ENCODE results near the gene XCR1.
"Not testable (repeated sequence)": the region's sequence is repeated elsewhere in the genome, so short reads cannot be mapped to it uniquely, and the experiment has no call there.

The XCR1 gene

GRCh38 chr3:46003706-46004105 lies 23.6 kb downstream of the XCR1 start:
- DNase-seq = not testable (repeated sequence)

- no peak for DNase-seq
Observed at GRCh38 chr3:46001178-46001577, 26.1 kb downstream of the XCR1 start.

DNA sequence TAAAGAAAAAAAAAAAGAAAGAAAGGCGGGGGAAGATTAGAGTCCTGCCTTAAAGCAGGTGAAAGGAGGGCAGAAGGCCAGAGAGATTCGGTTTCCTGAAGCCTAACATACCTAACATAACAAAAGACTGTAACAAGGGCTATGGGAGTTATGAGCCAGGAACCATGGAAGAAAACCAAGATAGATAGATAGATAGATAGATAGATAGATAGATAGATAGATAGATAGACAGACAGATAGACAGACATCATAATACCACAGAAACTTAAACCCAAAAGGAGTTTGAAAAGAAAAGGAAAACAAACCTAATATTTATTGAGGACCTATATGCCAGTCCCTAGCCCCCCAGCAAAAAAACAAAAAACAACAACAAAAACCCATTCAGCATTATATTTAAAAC lies 29.3 kb downstream of the XCR1 start:
- DNase-seq = no peak

DNA sequence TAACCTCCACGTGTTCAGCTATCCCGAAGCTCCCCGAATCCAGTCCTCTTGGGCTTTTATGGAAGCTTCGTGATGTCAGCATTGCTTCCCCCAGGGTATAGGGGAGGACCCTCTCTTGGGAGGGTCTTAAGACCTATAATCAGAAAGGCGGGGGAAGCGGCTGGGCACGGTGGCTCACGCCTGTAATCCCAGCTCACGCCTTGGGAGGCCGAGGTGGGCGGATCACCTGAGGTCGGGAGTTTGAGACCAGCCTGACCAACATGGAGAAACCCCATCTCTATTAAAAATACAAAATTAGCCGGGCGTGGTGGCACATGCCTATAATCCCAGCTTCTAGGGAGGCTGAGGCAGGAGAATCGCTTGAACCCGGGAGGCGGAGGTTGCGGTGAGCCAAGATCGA lies 29.8 kb downstream of the XCR1 start:
- not testable (repeated sequence) for DNase-seq

DNA sequence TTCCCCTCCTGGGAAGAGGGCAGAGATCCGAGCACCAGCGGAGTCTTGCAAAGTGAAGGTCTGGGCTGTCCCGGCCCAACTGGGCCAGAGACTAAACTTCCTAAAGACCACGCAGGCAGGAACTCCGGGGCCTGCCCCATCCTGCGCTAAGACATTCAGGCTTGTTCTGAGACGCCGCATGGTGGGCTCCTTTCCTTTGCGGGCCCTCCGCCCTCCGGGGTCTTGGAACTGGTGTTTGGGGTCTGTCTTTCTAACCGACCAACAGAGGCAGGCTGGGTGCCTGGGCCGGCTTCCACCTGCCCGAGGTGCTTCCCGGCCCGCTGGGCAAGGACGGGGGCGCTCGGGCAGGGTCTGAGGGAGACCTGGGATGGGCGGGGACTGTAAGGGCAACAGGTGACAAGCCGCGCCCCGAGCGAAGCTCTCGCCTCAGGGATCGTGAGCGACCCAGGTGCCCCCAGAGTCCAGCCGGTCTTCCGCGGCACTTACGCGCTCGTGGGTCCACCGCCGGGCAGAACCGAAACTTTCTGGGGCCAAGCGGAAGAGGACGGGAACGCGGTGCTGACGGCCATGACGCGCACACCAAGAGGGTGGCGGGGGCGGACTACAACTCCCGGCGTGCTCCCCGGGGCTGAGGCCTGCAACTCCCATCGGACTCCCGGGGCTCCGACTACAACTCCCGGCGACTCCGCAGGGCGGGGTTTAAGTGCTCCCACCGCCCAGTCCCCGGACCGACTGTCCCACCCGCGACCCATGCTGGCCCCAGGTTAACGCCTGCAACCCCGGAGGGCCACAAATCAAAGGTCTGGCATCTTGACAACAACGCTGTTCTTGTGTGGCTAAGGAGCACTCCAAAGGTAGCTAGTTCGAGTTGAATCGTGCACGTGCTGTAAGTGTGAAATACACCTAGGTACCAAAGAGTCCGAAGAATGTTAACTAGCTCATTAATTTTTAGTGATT lies 31.8 kb downstream of the XCR1 start, which contains the start of gene FYCO1:
Gene FYCO1 (minus strand): TSS at position 589 of the 957 bp plus-strand sequence. CDS start 10,914 bp downstream, outside the sequence.
- DNase-seq = peak; percentile 73

GRCh38 chr3:45994419-45995235 lies 32.7 kb downstream of the XCR1 start:
- DNase-seq = peak; percentile 18

- no peak for DNase-seq
Observed at GRCh38 chr3:45993421-45994027, 33.8 kb downstream of the XCR1 start.

DNA sequence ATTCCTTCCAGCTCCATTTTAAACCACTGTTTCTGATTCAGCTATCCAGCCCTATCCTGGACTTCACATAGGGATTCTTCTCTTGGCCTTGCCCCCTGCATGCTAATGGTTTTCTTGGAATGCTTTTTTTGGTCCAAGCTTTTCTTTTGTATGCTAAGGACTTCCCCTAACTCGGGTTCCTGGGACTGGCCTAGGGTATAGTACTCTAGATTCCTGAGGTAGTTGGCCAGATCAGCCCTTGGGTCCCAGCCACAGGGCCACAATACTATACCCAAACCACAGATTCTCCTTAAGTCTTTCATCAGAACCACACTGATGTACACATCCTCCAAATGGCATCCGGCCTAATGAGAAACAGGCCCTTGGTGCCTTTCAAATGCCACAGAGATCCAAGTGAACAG lies 34.5 kb downstream of the XCR1 start:
- DNase-seq = no peak

DNA sequence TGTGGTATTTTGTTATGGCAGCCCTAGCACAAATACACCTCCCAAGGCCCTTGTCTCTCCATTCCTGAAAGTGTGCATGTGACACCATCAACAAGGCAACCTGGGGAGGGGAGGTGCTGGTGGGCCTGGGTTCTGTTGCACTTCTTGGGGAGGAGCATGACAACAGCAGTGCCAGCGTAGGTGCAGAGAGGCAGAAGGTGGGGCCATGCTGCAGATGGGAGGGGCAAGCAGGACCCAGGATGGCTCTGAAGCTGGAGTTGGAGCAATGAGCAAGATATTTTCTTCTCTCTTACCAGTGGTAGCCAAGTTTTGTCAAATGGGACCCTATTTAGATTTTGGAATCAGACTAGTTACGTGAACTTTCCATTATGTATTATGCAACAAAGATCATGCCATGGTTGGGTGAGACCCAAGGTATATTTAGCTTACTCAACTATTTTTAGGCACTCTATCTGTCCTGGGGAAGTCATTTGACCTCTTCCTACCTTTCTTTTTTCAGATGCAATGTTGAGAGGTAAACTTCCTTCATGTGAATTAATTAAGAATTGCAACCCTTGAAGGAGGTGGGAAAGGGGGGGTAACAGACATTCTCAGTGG lies 35.1 kb downstream of the XCR1 start:
- DNase-seq = no peak

DNA sequence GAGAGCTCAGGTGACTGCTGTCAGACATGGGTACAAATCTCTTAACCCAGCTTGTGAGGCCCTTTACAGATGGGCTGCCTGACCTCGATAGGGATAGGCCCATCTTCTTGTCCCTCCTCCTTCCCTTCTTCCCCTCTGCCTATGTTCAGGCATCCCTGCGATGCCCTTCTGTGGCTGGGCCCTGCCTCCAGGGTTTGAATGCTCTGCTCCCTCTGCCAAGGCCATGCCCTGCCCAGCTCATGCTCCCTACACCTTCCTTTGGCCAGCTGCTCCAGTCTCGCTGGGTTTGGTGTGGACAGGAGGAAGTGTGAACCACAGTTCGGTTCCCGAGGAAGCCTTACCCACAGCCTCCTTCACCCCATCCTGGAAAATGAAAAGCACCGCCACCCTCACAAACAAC lies 35.9 kb downstream of the XCR1 start:
- DNase-seq = no peak

DNA sequence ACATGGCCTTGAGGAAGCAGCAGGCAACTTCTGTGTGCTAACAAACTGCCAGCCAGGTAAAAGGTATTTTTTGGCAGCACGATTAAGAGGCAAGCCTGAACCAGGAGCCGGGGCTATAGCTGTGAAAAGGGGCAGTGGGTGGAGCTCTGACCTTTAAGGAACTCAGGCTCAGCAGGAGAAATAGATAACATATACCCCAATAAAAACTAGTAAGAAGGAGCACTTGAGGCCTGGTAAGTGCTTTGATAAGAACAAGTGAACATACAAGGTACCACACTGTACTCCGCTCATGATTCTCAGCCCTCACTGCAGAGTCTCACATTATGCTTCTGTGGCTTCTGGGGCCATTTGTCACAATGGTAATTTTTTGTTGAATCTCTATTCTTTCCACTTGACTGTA lies 37.1 kb downstream of the XCR1 start:
- no peak for DNase-seq

DNA sequence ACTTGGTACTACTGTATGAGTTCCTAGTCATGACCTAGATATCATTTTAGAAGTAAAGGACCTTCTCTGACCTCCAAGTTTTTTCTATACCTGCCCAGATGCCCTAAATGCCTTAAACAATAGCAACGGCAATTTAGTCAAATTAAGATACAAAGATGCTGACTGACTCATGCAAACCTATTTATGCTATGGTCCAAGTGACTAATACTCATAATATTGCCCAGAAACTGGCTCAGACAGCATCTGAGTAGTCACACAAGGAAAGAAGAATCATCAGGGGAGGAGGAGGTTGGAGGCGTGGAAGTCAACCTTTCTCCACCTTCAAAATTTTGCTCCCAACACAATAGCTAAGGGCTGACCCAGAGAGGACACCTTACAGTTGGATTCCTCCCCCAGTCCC lies 38.5 kb downstream of the XCR1 start:
- no peak for DNase-seq

DNA sequence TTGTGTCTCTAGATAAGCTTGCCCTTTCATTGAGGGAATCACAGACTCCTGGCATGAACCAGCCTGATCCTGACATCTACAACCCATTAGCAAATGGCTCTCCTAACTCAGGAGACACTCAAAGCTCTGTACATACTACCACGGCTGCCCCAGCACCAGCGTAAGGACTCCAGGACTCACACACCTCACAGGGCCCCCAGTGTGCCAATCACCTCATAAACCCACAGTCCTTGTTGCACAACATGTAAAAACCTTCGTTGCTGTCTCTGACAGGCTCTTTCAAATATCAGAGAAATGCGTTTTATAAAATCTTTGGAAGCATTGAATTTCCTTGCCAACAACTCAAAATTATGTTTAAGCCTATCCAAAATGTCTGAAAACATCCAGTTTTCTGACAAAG lies 38.9 kb downstream of the XCR1 start:
- DNase-seq = no peak

DNA sequence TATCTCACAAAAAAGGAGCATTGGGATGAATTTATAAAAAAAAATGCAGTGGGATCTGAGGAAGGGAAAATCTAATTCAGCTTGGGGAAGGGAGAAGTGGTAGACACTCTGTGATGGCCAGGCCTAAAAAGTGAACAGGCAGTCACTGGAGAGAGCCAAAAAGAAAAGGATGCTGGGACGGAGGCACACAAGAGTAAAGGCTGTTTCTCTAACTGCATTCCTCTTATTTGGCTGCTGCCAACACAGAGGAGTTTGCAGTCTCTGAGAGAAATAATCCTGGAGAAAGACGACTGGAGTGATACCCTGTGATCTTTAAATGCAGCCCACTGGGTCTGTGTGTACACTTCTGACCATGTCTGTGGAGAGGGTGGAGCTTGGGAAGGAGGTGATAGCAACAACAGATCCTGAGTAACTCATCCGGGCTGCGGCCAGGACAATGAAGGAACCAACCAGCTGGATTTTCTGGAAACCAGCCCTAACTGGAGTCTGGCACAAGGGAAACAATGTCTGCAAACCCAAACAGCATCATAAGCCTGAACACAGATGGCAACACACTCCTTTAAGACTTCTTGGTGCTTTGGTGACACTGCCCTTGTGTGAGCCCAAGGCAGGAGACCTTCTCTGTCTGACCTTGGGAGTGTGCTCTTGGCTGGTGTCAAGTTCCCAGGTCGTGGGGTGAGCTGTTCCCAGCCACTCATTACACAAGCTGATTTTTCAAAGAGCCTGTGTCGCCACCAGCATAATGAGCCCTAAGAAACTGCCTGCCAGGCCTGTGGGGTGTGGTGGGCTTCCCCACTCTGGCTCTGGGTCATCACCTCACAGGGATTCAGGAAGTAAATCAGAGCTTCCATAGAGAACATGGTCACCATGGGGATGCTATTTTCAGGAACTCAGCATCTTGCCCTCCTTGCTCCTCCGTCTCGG lies 39.7 kb downstream of the XCR1 start:
- DNase-seq = peak; percentile 10

GRCh38 chr3:45986303-45986982 lies 40.8 kb downstream of the XCR1 start:
- no peak for DNase-seq

DNA sequence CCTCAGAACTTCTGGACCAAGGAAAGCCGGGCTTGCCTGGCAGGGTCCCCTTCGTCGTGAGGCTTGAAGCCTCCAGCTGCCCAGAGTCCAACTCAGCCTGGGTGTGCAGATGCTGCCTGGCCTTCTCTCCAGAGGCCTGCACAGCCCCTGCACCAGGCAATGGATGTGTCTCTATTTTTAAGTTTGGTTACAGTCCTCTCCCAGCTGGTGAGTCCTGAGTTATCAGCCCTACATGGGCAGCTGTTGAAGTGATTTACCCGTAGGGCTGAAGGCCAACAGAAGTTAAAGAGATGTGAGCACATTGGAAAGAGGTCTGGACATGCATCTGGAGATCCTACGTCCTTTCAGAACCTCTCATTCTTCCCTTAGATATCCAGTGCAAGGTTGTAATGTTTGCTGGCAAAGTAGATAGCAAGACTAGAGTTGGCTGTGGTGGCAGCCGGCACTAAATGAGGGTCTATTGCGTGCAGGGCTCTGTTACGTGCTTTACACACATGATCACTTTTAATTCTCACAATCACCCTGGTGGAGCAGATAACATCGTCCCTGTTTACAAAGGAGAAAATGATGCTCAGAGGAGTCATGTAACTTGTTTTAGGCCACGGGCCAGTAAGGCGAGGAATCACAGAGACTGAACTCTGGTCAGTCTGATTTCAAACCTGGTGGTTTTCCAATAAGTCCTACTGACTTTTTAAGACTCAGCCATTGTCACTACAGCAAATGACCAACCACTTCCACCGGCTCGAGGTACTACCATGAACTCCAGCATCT lies 41.6 kb downstream of the XCR1 start:
- DNase-seq = no peak

- DNase-seq = no peak
Observed at GRCh38 chr3:45984331-45985312, 42.7 kb downstream of the XCR1 start.

DNA sequence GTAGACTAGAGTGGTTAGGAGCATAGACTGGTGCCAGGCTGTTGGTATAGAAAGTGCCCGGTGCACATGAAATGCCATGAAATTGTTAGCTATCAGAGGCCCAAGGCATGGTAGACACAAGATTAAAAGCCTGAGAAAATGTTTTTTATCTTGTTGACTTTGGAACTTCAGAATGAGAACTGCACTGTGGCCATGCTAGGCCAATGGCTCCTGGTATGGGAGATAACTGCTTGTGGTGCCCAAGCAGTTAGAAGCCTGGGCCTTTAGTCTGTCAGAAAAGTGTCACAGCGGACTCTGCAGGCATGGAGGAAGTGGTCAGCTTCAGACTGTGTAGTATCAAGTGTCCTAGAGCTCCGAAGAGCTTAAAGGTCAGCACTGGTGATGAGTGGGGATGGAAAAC lies 43.5 kb downstream of the XCR1 start:
- no peak for DNase-seq

All from NCI-H1092 treated with DMSO at 0.1 percent for 48 hours (cell line).